ENCODE data around the gene ZMYND8. TPM values are rescaled to one million over a fixed set of nuclear protein-coding genes. Genes with fewer than 3 reads are reported as not detected.

Gene ZMYND8
- total and polyA plus RNA-seq, 10 of the 15 experiments (the other 5 are each of a cell fraction or from before 2014, with no cell fraction given), result 12.9 to 54.8 (median 23.1) TPM

- TF ChIP-seq, protein P1, sequence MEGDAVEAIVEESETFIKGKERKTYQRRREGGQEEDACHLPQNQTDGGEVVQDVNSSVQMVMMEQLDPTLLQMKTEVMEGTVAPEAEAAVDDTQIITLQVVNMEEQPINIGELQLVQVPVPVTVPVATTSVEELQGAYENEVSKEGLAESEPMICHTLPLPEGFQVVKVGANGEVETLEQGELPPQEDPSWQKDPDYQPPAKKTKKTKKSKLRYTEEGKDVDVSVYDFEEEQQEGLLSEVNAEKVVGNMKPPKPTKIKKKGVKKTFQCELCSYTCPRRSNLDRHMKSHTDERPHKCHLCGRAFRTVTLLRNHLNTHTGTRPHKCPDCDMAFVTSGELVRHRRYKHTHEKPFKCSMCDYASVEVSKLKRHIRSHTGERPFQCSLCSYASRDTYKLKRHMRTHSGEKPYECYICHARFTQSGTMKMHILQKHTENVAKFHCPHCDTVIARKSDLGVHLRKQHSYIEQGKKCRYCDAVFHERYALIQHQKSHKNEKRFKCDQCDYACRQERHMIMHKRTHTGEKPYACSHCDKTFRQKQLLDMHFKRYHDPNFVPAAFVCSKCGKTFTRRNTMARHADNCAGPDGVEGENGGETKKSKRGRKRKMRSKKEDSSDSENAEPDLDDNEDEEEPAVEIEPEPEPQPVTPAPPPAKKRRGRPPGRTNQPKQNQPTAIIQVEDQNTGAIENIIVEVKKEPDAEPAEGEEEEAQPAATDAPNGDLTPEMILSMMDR (IDR thresholded peaks at IDR 0.05 in 2 of 3, conservative IDR thresholded peaks at IDR 0.05 in 1 of 3; ENCODE audit: control insufficient read depth in 2 of 3, extremely low read depth in 1 of 3, insufficient read depth in 1 of 3, low read depth in 3 of 3, low read length in 3 of 3), result no peak
Measured at GRCh38 chr20:47271046-47271615, 85.4 kb downstream of the ZMYND8 start (continued).

DNA sequence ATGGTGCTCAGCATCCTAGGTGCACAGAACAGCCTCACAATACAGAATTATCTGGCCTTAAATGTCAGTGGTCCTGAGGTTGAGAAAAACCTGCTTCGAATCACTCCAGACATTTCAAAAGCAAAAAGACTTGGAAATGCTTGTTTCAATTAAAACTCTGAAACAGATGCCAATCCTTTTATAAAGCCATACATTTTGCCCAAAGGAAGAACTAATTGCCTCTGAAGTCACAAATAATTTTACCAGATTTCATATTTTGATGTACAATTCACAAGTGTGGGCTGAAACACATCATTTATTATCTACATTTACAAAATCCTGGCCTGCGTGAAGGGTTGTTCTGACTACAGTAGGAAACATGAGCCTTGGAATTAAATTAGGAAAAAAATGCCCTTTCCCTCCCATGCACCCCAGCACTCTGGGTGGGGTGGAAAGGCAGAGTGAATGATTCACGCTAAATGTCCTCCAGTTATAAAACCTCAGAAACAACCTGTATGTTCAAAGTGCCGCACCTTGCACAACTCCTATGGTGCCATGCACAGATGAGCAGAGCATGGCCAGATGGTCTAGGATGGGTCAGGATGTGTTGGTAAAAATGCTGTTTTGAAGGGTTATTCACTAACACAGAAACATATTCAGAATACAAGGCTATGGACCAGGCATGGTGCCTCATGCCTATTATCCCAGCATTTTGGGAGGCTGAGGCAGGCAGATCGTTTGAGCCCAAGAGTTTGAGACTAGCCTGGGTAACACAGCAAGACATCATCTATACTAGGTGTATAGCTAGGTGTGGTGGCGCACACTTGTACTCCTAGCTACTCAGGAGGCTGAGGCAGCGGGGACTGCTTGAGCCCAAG is 87.0 kb downstream of the ZMYND8 start:
- peaks cover 49% of the 10 kb centered on the region for H3K79me2 ChIP-seq (ENCODE audit: control insufficient read depth, insufficient read depth, low read length)
- H3K27me3 ChIP-seq (replicated peaks in 1 of 2; ENCODE audit: control insufficient read depth in 2 of 2, insufficient read depth in 2 of 2, low read length in 1 of 2), result no peaks in the 10 kb centered on the region
- in situ Hi-C loops (cut with MboI) (loop anchor here (10.0 kb wide), 1 partner anchor 115 kb away; no protein-coding TSS in a partner anchor), intact Hi-C loops (cut with micrococcal nuclease; ENCODE audit: unreplicated experiment) (loop anchor here (5.0 kb wide), 2 partner anchors 72 to 83 kb away; no protein-coding TSS in a partner anchor)
- TF ChIP-seq NR2C1 (IDR thresholded peaks at IDR 0.05) (no peak), NFXL1 (IDR thresholded peaks at IDR 0.05; ENCODE audit: borderline replicate concordance) (peak; percentile 45), FOXK2 (IDR thresholded peaks at IDR 0.05) (no peak), JUND (IDR thresholded peaks at IDR 0.05; ENCODE audit: low read depth, low read length) (no peak), ZNF622 (IDR thresholded peaks at IDR 0.05) (no peak), ESRRA (IDR thresholded peaks at IDR 0.05; ENCODE audit: low read length) (no peak), SRF (IDR thresholded peaks at IDR 0.05; ENCODE audit: low read depth in 2 of 2, low read length in 2 of 2) (no peak)
- H2AFZ ChIP-seq (ENCODE audit: control insufficient read depth, low read depth, low read length), result no peak overlapping the region
- ChIA-PET SMC1A (ENCODE audit: uncharacterized antibody, unreplicated experiment) (interaction anchor here (5.6 to 8.0 kb wide), 3 partner anchors 6 to 113 kb away, joined by 72 to 266 read pairs (median 123); partner anchors contain the start of gene ZMYND8), POLR2A (interaction anchor here (0.5 kb wide), 1 partner anchor 204 kb away, joined by 3 read pairs; no protein-coding TSS in a partner anchor), CTCF (interaction anchor here (1.0 to 9.7 kb wide), 6 partner anchors 9 to 113 kb away, joined by 4 to 344 read pairs (median 100); partner anchors contain the start of gene ZMYND8), RAD21 (ENCODE audit: unreplicated experiment) (interaction anchor here (1.2 to 6.6 kb wide), 4 partner anchors 7 to 113 kb away, joined by 3 to 247 read pairs (median 38); no protein-coding TSS in a partner anchor)
- no peak overlapping the region for H3K4me3 ChIP-seq
- FAIRE-seq, result no peak
- no peak overlapping the region for H3K4me2 ChIP-seq (ENCODE audit: control insufficient read depth, insufficient read depth)
- H3K9ac ChIP-seq (ENCODE audit: control insufficient read depth, insufficient read depth, low read length), result no peak overlapping the region
- peaks cover 23 to 31% of the 10 kb centered on the region in 2 experiments for H3K36me3 ChIP-seq (ENCODE audit: control insufficient read depth in 2 of 2, insufficient read depth in 2 of 2, low read length in 1 of 2)
- WGBS (ENCODE audit: insufficient coverage, insufficient replicate concordance, low lambda C conversion rate, missing lambda C conversion rate), result over 99% methylated on average over 7 of the region's 7 CpGs
- no peak overlapping the region for H3K27ac ChIP-seq (ENCODE audit: control insufficient read depth, insufficient read depth)
- H4K20me1 ChIP-seq (ENCODE audit: control insufficient read depth, insufficient read depth), result no peaks in the 10 kb centered on the region
- H3K4me1 ChIP-seq (ENCODE audit: control insufficient read depth, insufficient read depth, low read length), result peaks cover 13% of the 10 kb centered on the region; the same call in 1 of the 2 replicates
- no TSS peak for BruUV-seq (replicated peaks)
- H3K9me3 ChIP-seq (replicated peaks; ENCODE audit: control insufficient read depth, insufficient read depth, low read length), result no peaks in the 10 kb centered on the region
- no peak for ATAC-seq
- no peak for DNase-seq (ENCODE audit: low read depth, low spot score)

Measured in GM12878 (cell line).